GM18505 (cell line): Measurements from ENCODE around the gene TRIM72.

Experiments used
- ATAC-seq: cut with Tn5 transposase; IDR thresholded peaks from one replicate; pipeline ENCODE4 v1.9.1; 2021; ENCODE audit not compliant: unreplicated experiment
- POLR2A ChIP-seq: IDR thresholded peaks from 4 replicates; pipeline ENCODE4 v1.6.1; 2011; ENCODE audit warnings: borderline replicate concordance; ENCODE audit not compliant: insufficient read depth, insufficient read length; ENCODE audit errors: extremely low read depth

The TRIM72 gene

GRCh38 chr16:31215287-31216162 is 1.6 kb downstream of the TRIM72 start:
- no peak for TF ChIP-seq POLR2A
- no peak for ATAC-seq

- TF ChIP-seq POLR2A: no peak
- ATAC-seq: no peak
Observed at GRCh38 chr16:31216422-31217135, 2.7 kb downstream of the TRIM72 start, which contains the start of gene PYDC1. Gene PYDC1, minus strand, starts transcription at chr16:31217135. Its CDS starts 107 bp downstream, at chr16:31217028.

GRCh38 chr16:31217136-31217530 is 3.2 kb downstream of the TRIM72 start:
- TF ChIP-seq POLR2A: no peak
- no peak for ATAC-seq

GRCh38 chr16:31219154-31219741 is 5.3 kb downstream of the TRIM72 start:
- no peak for TF ChIP-seq POLR2A
- no peak for ATAC-seq

GRCh38 chr16:31221357-31222160 is 7.6 kb downstream of the TRIM72 start:
- no peak for TF ChIP-seq POLR2A
- no peak for ATAC-seq

- ATAC-seq: no peak
- TF ChIP-seq POLR2A: no peak
Observed at GRCh38 chr16:31223044-31223443, 9.1 kb downstream of the TRIM72 start.

- no peak for ATAC-seq
- no peak for TF ChIP-seq POLR2A
Observed at GRCh38 chr16:31224092-31224955, 10.4 kb downstream of the TRIM72 start.

- no peak for TF ChIP-seq POLR2A
- no peak for ATAC-seq
Observed at GRCh38 chr16:31225193-31225592, 11.3 kb downstream of the TRIM72 start.

- no peak for ATAC-seq
- no peak for TF ChIP-seq POLR2A
Observed at GRCh38 chr16:31228206-31228605, 14.3 kb downstream of the TRIM72 start.

GRCh38 chr16:31229501-31229900 is 15.6 kb downstream of the TRIM72 start:
- TF ChIP-seq POLR2A: no peak
- ATAC-seq: no peak

GRCh38 chr16:31238041-31238440 is 24.1 kb downstream of the TRIM72 start:
- TF ChIP-seq POLR2A: no peak

GRCh38 chr16:31242206-31242605 is 28.3 kb downstream of the TRIM72 start:
- TF ChIP-seq POLR2A: no peak
- no peak for ATAC-seq

More at GRCh38 chr16:31238041-31238440, 24.1 kb downstream of the TRIM72 start:
- ATAC-seq: no peak
